T47D (cell line): ENCODE results near the gene PAQR9.

Experiments used
- DNase-seq, 2 experiments: peaks; one replicate each; pipeline versions ENCODE4 v3.0.0 to v3.0.0-alpha.2; 2011 to 2012; ENCODE audit warnings: low read depth in 1 of 2, low spot score in 1 of 2
- JUND ChIP-seq: IDR thresholded peaks from 2 replicates; pipeline ENCODE4 v1.6.1; 2012; ENCODE audit warnings: low read depth
- in situ Hi-C: cut with HindIII; loops from 2 replicates; pipeline ENCODE4 v1.10.0; 2016; ENCODE audit warnings: low sequenced_read_pairs, low pct_unique_long_range_greater_than_20kb

The PAQR9 gene

DNA sequence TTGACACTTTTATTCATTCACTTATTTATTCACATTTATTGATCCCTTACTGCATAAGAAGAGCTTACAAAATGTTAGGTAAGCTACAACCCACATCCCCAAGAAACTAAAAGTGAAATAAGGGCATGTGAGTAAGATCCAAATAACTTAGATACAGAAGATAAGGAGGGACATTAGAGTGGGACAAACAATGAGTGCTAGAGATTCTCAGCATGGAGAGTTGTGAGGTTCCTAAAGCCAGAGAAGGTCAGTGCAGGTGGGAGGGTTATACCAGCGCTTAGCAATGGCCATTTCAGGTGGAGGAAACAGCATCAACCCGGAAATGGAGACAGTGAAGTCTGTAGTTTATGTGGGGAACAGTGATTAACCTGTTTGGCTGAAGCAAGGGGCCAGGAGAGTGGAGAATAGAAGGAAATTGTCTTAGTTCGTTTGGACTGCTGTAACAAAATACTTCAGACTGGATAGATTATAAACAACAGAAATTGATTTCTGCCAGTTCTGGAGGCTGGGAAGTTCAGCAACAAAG is 49.1 kb downstream of the PAQR9 start:
- no peak for DNase-seq
- in situ Hi-C loops: no loop called here
- TF ChIP-seq JUND: no peak

DNA sequence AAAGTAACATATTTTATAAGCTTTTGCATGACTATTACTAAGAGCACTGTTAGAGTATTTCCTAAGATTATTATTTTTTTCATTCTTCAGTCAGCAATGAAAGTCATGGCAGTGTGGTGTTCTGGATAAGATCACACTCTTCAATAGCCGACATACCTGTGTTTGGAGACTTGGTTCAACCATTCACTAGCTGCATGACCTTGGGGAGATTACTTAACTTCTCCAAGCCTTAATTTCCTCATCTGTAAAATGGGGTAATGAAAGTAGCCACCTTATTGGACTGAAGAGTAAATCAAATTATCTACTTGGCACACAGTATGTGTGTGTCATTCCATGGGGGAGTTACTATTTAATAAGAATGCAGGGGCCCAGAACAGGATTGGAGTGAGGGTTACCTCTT is 50.0 kb downstream of the PAQR9 start:
- in situ Hi-C loops: no loop called here
- TF ChIP-seq JUND: no peak

DNA sequence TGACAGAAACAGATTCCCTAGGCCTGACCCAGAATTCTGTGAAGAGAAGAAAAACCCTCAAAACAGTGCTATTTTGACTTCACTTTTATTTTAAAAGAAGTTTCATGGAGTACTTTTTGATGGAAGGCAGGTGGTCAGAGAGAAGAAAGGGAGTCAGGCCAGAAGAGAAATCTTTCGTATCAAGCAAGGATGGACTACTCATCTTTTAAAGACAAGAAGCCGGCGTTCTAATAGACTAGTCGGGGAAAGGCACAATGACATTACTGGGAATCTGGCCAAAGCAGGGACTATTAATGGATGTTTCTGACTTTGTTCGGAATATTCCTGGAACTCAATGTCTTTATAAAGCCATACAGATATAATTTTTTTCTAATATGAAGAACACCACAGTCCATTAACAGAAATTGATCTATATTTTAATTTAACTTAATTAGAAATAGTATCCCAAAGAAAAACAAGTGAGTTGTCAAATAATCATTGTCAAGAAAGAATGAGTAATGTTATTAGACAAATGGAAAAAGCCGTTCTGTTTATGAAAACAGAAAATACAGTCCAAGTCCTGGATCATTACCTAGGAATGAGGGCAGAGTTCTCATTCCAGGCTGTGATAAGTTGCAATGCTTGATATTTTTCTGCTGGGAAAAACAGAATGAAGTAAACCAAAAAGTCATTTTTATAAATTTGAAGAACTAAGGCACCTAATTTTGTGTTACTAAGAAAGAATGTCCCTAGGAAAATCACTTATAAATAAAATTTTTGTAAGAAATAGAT is 50.9 kb downstream of the PAQR9 start:
- DNase-seq: no peak
- in situ Hi-C loops: no loop called here
- TF ChIP-seq JUND: no peak

More for the DNA sequence above, 50.0 kb downstream of the PAQR9 start:
- DNase-seq: no peak
